Measurements from ENCODE around the gene NOP14.
"Not testable (repeated sequence)": the region's sequence is repeated elsewhere in the genome, so short reads cannot be mapped to it uniquely, and the experiment has no call there.

Gene NOP14

DNA sequence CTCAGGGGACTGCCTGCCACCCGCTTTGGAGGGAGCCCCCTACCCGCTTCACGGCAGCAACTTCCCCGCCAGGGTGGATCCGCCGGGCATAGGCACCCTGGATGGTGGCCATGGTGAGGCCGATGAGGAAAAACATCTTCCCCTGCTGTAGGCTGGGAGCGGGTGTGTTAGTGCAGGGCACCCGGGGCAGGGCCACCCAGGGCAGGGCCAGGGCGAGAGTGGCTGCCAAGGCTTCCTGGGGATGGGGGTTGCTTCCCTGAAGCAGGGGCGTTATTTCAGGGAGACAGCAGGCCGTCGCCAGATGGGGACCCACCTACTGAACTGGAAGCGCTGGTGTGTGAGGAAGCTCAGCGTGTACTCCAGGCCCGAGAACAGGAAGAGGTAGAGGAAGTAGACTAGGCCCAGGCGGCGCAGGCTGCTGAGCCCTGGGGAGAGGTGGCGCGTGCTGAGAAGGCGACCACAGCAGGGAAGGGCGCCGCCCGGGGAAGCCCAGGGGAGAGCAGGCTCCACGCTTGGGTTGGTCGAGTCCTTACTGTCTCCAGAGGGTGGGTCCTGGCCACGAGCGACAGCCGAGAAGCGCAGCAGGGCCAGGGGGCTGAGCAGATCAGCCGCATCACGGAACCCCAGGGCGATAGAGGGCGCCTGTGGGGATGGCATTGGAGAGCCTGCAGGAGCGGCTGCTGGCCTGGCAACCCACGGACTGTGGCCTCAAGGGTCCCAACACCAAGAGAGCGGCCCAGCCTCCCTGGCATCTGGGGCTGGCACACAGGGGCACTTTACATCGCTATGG lies 31.5 kb downstream of the NOP14 start:
- DNase-seq (ENCODE audit: low read depth in 2 of 2) = no peak

DNA sequence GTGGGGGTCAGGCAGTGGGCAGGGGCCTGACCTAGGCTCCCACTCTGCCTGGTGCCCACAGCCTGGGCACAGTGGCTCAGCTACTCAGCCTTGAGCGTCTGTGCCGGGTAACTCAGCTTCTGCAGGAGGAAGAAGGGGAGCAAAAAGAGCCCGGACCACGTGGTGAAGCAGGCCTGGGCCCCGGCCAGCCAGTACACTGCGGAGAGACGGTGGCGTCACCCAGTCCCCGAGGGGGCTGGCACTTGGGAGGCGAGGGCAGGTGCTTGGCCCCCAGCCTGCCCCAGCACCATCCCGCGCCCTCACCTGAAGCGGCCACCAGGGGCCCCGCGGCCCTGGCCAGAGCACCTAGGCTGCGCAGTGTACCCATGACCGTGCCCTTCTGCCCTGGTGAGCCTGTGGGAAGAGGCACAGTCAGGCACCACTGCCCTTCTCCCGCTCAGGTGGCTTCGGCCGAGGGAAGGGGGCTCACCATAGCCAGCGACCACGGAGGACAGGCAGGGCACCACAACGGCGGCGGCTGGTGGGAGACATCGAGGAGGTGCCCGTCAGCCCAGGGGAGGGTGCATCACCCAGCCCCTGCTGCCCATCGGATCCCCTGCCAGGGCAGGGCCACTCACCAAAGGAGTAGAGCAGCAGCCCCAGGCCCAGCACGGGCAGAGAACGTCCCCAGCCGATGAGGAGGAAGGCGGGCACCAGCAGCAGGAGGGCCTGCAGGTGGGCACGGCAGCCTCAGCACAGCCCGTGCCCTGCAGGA lies 32.3 kb downstream of the NOP14 start:
- no peak for DNase-seq (ENCODE audit: low read depth in 2 of 2)

DNA sequence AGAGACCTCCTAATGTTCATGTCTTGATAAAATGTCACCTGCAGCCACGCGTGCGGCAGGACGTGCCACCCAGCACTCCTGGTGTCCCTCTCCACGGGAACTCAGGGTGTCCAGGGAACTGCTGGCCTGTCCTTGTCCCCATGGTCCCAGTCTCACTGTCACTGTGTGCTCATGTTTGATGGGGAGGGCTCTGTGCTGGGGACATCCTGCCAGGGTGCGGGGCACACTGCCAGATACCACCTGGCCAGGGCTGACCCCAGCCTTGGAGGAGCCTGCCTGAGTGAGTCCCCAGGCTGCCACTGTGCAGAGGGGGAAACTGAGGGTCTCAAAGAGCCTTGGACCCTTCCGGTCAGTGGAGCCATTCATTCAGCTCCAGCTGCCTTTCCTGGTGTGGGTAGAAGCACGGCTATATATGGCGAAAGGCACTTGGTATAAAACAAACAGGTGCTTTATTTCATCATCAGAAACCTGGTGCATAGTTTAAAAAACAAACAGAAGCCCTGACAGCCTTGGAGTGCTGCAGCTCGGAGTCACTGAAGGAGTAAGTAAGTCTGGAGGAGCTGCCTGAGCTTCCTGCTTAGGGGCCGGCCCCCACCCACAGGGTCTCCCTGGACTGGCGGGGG lies 33.0 kb downstream of the NOP14 start:
- no peak for DNase-seq (ENCODE audit: low read depth in 2 of 2)

DNA sequence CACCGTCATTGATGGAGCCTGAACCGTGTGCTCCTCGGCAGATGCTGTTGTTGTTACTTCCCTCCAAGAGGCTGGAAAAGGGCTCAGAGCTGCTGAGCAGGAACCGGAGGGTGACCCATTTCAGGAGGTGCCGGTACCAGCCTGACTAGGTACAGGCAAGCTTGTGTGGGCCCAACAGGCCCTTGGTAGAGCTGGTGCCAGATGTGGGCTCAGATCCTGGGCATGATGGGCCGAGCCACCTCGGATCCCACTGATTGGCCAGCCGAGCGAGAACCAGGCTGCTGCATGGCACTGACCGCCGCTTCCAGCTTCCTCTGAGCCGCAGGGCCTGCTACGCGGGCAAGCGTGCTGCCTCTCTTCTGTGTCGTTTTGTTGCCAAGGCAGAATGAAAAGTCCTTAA lies 33.7 kb downstream of the NOP14 start:
- DNase-seq (ENCODE audit: low read depth in 2 of 2) = no peak

DNA sequence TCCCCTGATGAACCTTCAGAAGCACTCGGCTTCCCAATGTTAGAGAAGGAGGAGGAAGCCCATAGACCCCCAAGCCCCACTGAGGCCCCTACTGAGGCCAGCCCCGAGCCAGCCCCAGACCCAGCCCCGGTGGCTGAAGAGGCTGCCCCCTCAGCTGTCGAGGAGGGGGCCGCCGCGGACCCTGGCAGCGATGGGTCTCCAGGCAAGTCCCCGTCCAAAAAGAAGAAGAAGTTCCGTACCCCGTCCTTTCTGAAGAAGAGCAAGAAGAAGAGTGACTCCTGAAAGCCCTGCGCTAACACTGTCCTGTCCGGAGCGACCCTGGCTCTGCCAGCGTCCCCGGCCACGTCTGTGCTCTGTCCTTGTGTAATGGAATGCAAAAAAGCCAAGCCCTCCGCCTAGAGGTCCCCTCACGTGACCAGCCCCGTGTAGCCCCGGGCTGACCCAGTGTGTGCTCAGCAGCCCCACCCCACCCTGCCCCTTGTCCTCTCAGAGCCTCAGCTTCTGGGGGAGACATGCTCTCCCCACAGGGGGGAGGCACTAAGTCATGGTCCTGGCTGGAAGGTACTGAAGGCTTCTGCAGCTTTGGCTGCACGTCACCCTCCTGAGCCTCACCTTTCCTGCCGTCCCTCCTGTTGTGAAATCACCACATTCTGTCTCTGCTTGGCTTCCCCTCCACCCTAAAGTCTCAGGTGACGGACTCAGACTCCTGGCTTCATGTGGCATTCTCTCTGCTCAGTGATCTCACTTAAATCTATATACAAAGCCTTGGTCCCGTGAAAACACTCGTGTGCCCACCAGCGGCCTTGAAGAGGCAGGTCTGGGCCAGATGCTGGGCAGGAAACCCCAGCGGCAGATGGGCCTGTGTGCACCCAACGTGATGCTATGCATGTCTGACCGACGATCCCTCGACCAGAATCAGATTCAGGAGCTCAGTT lies 34.7 kb downstream of the NOP14 start:
- DNase-seq (ENCODE audit: low read depth in 2 of 2) = no peak

DNA sequence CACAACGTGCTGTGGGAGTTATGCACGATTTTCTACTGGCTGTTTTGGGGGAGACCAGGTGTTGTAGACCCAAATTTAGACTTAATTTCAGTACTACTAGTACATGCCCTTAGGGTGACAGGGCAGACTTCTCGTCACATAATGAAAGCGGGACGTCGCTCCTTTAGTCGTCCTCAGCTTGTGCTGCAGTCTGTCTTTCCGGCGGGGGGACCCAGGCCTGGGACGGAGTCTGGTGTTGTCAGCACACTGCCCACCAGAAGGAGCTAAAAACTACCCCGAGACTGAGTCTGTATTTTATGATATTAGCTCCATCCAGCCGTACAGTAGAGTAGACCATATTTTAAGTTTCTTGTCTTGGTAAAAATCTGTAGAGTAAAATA lies 35.5 kb downstream of the NOP14 start:
- no peak for DNase-seq (ENCODE audit: low read depth in 2 of 2)

DNA sequence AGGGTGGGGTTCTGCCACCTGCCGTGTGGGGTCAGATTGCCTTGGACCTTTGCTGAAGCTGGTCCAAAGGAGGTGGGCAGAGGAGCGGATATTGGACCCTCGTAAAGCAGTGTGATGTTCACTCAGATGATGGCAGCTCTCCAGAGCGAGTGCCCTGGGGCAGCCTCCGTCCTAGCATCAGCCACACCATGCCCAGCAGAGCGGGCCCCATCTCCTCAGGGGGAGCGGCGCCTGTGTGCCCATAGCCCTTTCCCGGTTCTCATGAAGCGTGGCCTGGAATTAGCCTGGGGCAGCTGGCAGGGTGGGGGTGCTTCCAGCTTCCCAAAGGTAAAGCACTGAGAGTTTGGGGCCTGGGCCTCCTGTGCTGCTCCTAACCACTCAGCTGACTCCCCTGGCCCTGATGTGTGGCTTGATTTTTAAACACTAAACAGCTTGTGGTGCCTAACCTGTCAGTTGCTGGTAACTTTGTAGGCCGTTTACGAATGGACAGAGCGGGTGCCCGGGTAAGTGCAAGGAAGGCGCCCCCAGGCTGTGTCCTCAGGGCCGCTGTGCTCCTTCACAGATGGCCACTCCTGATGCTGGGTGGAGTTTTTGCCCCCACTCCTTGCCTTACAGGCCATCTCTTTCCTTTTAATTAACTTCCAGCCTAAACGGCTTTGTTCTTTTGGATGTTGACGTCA lies 36.0 kb downstream of the NOP14 start:
- DNase-seq (ENCODE audit: low read depth in 2 of 2) = no peak

DNA sequence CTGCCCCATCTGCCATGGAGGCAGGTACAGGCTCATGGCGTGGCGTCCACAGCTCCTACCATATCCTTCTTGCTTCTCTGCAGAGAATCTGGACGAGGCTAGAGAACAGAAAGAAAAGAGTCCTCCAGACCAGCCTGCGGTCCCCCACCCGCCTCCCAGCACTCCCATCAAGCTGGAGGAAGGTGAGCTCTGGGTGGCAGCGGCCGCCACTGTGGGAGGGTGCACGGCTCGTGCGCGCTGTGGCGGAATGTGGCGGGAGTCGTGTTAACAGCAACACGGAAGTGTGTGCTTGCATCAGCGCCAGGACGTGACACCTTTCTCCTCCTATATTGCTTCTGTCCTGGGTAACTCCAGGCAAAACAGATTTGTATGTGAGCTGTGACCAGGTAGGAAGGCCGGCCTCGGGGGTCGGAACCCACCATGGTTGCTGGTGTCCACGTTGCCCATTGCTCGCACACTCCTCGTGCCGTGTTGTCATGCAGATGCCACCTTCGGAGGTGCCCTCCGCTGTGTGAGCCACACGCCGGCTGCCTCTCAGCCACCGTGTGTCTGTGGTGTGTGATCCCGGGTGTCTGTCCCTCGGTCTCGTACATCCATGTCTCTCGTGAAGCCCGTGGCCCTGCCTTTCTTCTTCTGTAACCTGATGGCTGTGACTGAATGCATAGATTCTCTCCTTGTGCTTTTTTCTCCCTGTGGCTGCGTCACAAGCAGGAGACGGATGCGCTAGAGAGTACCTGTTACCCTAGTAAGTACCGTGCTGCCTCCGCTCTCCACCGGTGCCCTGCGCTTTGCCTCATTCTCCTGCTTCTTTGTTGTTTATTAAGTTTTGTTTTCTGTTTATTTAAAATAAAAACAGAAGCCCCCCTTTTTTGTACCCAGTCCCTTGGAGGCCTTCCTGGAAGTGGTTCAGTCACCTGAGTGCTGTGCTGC lies 37.0 kb downstream of the NOP14 start:
- DNase-seq (ENCODE audit: low read depth in 2 of 2) = no peak

DNA sequence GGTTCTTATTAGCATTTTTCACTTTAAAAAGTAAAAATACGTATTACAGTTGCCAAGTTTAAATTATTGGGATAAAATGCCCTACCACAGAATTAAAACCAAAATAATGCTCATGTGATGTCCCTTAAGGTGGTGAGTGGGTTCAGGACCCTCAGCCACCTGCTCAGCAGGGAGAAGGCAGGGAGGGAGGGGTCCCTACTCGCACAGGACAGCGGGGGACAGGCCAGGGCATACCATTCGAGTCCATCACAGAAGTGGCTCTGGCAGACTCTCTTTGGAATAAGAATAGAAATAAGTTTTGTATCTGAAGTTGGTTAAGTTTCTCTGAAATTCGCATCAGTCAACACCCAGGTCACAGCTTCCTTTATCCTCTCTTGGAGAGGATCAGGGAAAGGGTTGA lies 37.7 kb downstream of the NOP14 start:
- no peak for DNase-seq (ENCODE audit: low read depth in 2 of 2)

DNA sequence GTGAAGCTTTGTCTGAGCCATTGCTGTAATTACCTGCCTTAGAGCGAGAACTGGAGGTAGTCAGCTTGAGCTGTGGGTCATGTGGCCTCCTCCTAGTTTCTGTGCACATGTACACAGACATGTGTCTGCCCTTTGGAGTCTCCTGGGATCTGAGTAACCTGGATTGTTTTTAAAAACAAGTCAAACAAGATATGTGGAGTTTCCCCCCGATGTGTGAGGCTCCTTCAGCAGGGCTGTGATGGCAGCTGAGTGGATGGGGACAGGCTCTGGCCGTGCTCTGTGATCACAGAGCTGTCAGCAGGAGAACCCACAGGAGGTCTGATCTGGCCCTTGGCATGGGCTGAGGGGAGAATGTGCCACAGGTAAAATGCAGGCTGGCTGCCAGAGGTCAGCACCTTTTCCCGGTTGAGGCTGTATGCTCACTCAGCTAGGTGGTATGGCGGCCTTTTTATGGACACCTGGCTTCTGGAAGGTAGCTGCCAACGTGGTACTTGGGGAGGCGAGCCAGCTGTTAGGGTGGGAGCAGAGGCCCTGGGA lies 38.4 kb downstream of the NOP14 start:
- DNase-seq (ENCODE audit: low read depth in 2 of 2) = no peak

DNA sequence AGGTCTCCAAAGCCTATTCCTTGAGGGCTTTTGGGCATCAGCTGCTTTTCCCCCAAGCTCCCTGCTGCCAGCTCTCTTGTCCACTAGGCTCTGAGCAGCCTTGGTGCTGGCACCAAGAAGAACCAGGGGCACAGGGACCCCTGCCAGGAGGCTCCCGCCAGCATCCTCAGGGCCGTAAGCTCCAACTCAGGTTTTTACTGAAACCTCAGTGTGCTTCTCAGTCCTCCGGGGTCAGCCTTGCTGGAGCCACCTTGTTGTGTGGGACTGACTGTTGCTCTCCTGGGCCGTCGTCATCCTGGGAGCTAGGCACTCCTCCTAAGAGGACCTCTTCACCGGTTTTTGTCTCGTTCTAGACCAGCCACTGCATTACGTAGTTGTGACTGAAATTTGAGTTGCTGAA lies 38.9 kb downstream of the NOP14 start:
- no peak for DNase-seq (ENCODE audit: low read depth in 2 of 2)

DNA sequence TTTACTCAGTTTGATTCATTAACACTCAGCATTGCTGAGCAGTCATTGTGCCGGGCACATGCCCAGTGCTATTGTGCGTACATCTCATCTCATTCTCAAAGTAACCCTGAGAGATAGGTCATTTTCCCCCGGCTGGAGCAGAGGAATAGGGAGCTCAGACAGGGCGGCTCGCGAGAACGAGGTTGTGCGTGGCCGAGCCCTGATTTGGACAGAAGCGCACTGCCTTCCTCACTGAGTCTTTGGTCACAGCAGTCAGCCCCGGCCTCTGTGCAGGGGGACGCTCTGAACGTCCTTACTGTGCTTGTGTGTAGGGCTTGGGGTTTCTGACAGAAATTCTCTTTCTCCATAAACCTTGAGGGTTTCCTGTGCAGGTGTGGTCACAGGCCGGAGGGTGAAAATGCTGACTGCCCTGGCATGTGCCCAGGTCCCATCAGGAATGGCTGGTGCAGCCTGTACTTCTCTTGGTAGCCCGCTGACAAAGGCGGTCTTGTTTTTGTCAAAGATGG lies 39.5 kb downstream of the NOP14 start:
- DNase-seq (ENCODE audit: low read depth in 2 of 2) = no peak

DNA sequence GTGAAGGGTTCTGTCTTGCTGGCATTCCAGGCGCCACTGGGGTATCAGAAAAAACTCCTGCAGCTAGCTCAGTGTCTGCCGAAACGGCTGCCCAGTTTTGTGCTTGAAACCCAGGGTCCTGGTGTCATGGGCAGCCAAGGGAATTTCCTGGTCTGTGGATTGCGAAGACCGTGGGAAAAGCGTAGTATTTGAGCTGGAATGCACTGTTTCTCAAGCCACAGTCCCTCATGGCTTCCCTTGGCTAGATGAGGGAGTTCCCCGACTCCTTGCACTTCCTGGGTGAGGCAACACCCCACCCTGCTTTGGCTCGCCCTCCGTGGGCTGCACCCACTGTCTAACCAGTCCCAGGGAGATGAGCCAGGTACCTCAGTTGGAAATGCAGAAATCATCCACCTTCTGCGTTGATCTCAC lies 40.1 kb downstream of the NOP14 start:
- no peak for DNase-seq (ENCODE audit: low read depth in 2 of 2)

DNA sequence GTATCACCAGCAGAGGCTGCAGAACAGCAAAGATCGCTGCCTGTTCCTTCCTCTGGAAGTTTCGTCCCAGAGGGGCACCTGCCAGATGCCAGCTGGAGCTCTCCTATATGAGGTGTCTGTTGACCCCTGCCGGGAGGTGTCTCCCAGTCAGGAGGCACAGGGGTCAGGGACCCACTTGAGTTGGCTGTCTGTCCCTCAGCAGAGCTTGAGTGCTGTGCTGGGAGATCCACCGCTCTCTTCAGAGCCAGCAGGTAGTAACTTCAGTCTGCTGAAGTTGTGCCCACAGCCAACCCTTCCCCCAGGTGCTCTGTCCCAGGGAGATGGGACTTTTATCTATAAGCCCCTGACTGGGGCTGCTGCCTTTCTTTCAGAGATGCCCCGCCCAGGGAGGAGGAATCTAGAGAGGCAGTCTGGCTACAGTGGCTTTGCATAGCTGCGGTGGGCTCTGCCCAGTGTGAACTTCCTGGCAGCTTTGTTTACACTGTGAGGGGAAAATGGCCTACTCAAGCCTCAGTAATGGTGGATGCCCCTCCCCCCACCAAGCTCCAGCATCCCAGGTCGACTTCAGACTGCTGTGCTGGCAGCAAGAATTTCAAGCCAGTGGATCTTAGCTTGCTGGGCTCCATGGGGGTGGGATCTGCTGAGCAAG lies 40.6 kb downstream of the NOP14 start:
- not testable (repeated sequence) for DNase-seq (ENCODE audit: low read depth in 2 of 2)

DNA sequence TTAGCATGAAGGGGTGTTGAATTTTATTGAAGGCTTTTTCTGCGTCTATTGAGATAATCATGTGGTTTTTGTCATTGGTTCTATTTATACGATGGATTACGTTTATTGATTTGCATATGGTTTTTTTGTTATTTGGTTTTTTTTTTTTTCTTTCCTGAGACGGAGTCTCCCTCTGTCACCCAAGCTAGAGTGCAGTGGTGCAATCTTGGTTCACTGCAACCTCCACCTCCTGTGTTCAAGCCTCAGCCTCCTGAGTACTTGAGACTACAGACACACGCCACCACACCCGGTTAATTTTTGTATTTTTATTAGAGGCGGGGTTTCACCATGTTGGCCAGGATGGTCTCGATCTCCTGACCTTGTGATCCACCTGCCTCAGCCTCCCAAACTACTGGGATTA lies 44.5 kb downstream of the NOP14 start:
- not testable (repeated sequence) for DNase-seq (ENCODE audit: low read depth in 2 of 2)

DNA sequence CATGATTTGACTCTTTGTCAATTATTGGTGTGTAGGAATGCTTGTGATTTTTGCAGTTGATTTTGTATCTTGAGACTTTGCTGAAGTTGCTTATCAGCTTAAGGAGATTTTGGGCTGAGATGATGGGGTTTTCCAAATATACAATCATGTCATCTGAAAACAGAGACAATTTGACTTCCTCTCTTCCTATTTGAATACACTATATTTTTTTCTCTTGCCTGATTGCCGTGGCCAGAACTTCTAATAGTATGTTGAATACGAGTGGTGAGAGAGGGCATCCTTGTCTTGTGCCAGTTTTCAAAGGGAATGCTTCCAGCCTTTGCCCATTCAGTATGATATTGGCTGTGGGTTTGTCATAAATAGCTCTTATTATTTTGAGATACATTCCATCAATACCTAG lies 44.9 kb downstream of the NOP14 start:
- DNase-seq (ENCODE audit: low read depth in 2 of 2) = not testable (repeated sequence)

DNA sequence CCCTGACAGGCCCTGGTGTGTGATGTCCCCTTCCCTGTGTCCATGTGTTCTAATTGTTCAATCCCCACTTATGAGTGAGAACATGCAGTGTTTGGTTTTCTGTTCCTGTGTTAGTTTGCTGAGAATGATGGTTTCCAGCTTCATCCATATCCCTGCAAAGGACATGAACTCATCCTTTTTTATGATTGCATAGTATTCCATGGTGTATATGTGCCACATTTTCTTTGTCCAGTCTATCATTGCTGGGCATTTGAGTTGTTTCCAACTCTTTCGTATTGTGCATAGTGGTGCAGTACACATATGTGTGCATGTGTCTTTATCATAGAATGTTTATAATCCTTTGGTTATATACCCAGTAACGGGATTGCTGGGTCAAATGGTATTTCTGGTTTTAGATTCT lies 46.5 kb downstream of the NOP14 start:
- DNase-seq (ENCODE audit: low read depth in 2 of 2) = not testable (repeated sequence)

DNA sequence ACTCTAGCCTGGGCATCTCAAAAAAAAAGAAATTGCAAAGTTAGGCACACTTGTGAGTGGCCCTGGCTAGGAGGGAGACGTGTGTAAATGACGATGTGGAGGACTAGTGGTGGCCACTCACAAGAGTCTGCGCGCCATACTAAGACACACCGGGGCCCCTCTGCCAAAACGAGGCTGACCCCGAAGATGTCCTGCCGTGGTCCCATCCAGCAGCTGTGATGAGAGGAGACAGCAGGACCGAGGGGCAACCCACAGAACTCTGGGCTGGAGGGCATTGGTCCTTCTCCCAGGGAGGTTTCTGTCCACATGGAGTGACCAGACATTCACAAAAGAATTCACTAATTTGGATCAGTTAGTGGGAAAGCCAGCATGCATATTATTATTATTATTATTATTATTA lies 47.4 kb downstream of the NOP14 start:
- no peak for DNase-seq (ENCODE audit: low read depth in 2 of 2)
